GM20000 (cell line): ENCODE measurements around the gene PRKAA2.

Experiments used
- DNase-seq: peaks from one replicate; pipeline ENCODE4 v3.0.0; 2012; ENCODE audit warnings: low spot score
- TF ChIP-seq, protein P1 (sequence below): IDR thresholded peaks from 2 replicates; pipeline ENCODE4 v1.5.1; 2012; ENCODE audit warnings: mild to moderate bottlenecking, control low read depth; ENCODE audit errors: extremely low read depth, missing control alignments

PRKAA2 gene

DNA sequence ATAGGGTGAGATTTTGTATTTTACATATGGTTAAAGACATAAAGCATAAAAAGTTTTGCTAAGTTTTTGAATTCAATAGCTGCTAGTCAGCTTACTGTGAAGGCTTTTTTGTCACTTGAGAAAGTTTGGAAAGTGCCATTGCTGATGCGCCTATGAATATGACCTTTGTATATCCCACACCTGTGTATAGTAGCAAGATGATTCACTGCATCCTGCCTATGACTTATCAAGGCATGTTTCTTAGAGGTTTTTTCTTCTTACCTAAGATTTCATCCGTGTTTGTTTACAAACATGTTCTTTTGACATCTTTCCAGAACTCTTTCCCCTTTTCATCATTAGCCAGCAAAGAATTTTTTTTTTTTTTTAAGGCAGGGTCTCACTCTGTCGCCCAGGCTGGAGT, 51.5 kb downstream of the PRKAA2 start:
- TF ChIP-seq, protein P1, sequence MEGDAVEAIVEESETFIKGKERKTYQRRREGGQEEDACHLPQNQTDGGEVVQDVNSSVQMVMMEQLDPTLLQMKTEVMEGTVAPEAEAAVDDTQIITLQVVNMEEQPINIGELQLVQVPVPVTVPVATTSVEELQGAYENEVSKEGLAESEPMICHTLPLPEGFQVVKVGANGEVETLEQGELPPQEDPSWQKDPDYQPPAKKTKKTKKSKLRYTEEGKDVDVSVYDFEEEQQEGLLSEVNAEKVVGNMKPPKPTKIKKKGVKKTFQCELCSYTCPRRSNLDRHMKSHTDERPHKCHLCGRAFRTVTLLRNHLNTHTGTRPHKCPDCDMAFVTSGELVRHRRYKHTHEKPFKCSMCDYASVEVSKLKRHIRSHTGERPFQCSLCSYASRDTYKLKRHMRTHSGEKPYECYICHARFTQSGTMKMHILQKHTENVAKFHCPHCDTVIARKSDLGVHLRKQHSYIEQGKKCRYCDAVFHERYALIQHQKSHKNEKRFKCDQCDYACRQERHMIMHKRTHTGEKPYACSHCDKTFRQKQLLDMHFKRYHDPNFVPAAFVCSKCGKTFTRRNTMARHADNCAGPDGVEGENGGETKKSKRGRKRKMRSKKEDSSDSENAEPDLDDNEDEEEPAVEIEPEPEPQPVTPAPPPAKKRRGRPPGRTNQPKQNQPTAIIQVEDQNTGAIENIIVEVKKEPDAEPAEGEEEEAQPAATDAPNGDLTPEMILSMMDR: no peak
- DNase-seq: no peak

- DNase-seq: no peak
- TF ChIP-seq, protein P1: no peak
Observed at GRCh38 chr1:56703747-56704146, 58.6 kb downstream of the PRKAA2 start.

- no peak for DNase-seq
- TF ChIP-seq, protein P1: no peak
Observed at GRCh38 chr1:56707379-56707778, 62.3 kb downstream of the PRKAA2 start.

DNA sequence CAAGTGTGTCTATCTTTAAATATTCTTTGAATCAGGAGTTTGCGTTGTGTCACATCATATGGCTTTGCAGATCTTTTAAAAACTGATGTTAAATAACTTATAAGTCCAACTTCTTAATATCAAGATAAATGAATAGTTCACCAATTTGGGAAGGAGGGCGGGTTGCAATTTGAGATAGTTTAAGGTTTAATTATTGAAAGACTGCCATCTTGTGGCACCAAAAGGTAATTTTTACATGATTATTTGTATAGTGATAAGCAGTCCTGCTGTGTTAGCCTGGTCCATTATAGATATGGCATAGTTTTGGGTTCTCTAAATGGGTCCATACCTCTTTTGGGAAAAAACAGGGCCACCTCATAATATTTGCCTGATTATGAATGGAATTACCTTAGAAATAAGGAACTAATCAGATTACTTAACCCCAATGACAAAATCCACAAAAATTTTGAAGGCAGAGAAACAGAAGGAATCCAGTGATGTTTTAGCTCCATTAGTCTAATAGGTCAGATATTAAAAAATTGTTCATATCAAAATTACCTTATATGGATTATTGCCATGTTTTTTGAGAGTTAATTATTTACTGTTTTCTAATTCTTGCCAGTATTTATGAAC, 64.3 kb downstream of the PRKAA2 start:
- TF ChIP-seq, protein P1: peak; percentile 28
- peak; percentile 11 for DNase-seq

DNA sequence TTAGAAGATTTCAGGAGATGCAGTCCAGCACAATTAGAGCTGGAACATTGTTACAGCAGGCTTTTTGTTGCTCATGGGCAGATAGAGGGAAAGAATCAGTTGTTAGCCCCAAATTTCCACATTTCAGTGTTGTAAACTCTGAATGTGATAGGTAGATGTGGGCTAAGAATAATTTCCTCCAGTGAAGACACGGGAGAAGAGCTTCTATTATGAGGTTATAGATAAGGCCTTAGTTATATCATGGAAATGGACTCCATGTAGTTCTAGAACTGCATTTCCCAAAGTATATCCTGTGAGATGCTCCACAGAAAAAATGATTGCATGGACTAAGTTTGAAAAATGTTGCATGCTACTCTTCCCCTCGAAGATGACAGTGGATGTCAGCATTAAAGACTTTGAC, 64.9 kb downstream of the PRKAA2 start:
- no peak for DNase-seq
- TF ChIP-seq, protein P1: no peak

GRCh38 chr1:56710646-56711045, 65.5 kb downstream of the PRKAA2 start:
- DNase-seq: no peak
- TF ChIP-seq, protein P1: no peak

GRCh38 chr1:56712150-56712549, 67.0 kb downstream of the PRKAA2 start:
- no peak for DNase-seq
- TF ChIP-seq, protein P1: no peak
